Vagina (tissue), 2 donors: ENCODE measurements around the gene FETUB. TPM values are rescaled to one million over a fixed set of nuclear protein-coding genes. Genes with fewer than 3 reads are reported as not detected.
"Not testable (repeated sequence)": the region's sequence is repeated elsewhere in the genome, so short reads cannot be mapped to it uniquely, and the experiment has no call there.

Source experiments
- DNase-seq, 2 donors: peaks; one replicate each; pipeline ENCODE4 v3.0.0-alpha.2; 2017; ENCODE audit errors: extremely low spot score in 2 of 2
- H3K27ac ChIP-seq: fragments of 200-600 bp; sonication (generic); one replicate; pipeline ENCODE4 v1.5.1; 2019
- H3K27me3 ChIP-seq: fragments of 200-600 bp; sonication (generic); one replicate; pipeline ENCODE4 v1.5.1; 2019
- H3K36me3 ChIP-seq, 2 donors: fragments of 200-600 bp; sonication (generic); one replicate each; pipeline ENCODE4 v1.5.1; 2017 to 2019
- H3K4me1 ChIP-seq: fragments of 200-600 bp; sonication (generic); one replicate; pipeline ENCODE4 v1.5.1; 2019
- H3K4me3 ChIP-seq, 2 donors: fragments of 200-600 bp; sonication (generic); 1 replicate in 1 of 2; 2 replicates in 1 of 2; pipeline ENCODE4 v1.5.1; 2016 to 2019
- H3K9me3 ChIP-seq: fragments of 200-600 bp; sonication (generic); one replicate; pipeline ENCODE4 v1.5.1; 2019
- CTCF ChIP-seq, 3 experiments: fragments of 450-650 bp in 2 of 3; fragments of 200-600 bp in 1 of 3; sonication (generic) in 1 of 3; IDR thresholded peaks; one replicate each; pipeline ENCODE4 v1.5.1; 2017 to 2019; ENCODE audit warnings: antibody characterized with exemption in 3 of 3, mild to moderate bottlenecking in 2 of 3, moderate library complexity in 2 of 3
- POLR2A ChIP-seq, 2 donors: fragments of 450-650 bp; IDR thresholded peaks; one replicate each; pipeline ENCODE4 v1.6.1; 2017; ENCODE audit warnings: antibody characterized with exemption in 2 of 2, mild to moderate bottlenecking in 2 of 2, moderate library complexity in 2 of 2
- POLR2AphosphoS5 ChIP-seq, 2 donors: sonication (generic); formaldehyde crosslinking; IDR thresholded peaks; one replicate each; pipeline ENCODE4 v1.9.0; 2017; ENCODE audit warnings: antibody characterized with exemption in 2 of 2, mild to moderate bottlenecking in 2 of 2, low read depth in 1 of 2; ENCODE audit not compliant: insufficient read depth in 1 of 2
- intact Hi-C: fragments of 100-400 bp; cut with DNase I; formaldehyde crosslinking; loops from one replicate; pipeline ENCODE4 v1.15.1; 2023
- total RNA-seq: library from RNA; depleted of rRNA; stranded (reverse); fragments of >200 nt; gene quantifications from one replicate; pipeline ENCODE4 v1.2.3, GENCODE V29; 2016

FETUB gene
- total RNA-seq, 1 donor from 2014 or later = 3.7 TPM

DNA sequence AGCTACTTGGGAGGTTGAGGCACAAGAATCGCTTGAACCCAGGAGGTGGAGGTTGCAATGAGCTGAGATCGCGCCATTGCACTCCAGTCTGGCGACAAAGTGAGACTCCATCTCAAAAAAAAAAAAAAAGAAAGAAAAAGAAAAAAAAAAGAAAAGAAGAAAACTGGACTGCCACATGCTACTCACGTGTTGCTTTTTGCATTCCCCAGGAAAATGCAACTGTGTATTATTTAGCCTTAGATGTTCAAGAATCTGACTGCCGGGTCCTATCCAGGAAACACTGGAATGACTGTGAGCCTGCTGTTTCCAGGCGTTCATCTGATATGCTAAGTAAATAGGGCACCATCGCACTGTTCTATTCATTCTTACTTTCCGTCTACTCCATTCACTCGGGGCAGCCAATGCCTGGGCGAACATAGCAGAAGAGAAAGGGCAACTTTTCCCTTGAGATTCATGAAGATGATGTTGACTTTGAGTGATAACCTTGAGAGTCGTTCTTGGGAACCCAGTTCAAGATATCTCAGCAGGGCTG is 47.0 kb downstream of the FETUB start:
- intact Hi-C loops = no loop called here
- H3K4me1 ChIP-seq = no peaks in the 10 kb centered on the region
- no peaks in the 10 kb centered on the region for H3K9me3 ChIP-seq
- H3K4me3 ChIP-seq = no peak overlapping the region
- TF ChIP-seq POLR2AphosphoS5 (IDR thresholded peaks at IDR 0.05; ENCODE audit: insufficient read depth in 1 of 2, low read depth in 1 of 2) (no peak), CTCF (IDR thresholded peaks at IDR 0.05) (no peak), POLR2A (IDR thresholded peaks at IDR 0.05) (no peak)
- DNase-seq = no peak
- no peak overlapping the region for H3K27ac ChIP-seq
- H3K27me3 ChIP-seq = no peaks in the 10 kb centered on the region
- H3K36me3 ChIP-seq = no peaks in the 10 kb centered on the region

DNA sequence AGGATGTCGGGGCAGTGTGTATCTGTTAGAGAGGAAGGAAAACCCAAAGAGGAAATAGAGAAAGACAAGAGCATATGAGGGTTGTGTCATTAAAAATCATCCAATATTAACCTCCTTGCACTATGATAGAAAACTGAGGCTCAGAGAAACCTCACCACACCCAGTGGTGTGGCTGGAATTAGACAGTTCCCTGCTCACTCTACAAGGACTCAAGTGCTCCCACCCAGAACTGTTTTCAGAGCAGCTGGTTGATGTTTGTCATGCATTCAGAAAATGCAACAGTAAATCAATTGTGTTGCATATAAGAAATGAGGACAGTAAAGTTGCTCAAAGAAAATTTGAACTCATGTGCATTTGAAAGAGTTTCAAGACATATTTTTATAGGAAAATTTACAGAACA is 50.1 kb downstream of the FETUB start:
- H3K9me3 ChIP-seq, H3K4me3 ChIP-seq, H3K36me3 ChIP-seq, DNase-seq, intact Hi-C loops, H3K27me3 ChIP-seq, H3K4me1 ChIP-seq, H3K27ac ChIP-seq: not testable (repeated sequence)

DNA sequence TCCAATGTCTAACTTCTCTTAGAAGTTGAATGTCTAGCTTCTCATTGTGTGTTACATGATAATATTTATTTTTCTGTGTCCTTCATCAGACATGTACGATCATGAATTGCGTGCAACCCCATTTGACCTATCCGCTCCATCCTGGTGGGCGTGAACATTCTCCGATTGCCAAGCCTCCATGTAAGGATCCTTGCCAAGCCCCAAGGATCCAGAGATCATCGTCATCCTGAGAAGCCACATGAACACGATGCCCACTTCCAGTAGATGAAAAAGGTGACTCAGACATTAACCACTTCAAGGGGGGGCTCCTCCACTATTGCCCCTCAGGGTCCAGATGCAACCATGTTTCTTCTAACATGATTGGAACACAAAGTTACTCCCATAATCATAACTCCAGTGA is 51.5 kb downstream of the FETUB start:
- intact Hi-C loops = no loop called here
- H3K27ac ChIP-seq = no peak overlapping the region
- DNase-seq = no peak
- no peaks in the 10 kb centered on the region for H3K36me3 ChIP-seq
- TF ChIP-seq POLR2AphosphoS5 (IDR thresholded peaks at IDR 0.05; ENCODE audit: insufficient read depth in 1 of 2, low read depth in 1 of 2) = no peak
- TF ChIP-seq CTCF (IDR thresholded peaks at IDR 0.05) = no peak
- no peak for TF ChIP-seq POLR2A (IDR thresholded peaks at IDR 0.05)
- no peaks in the 10 kb centered on the region for H3K4me1 ChIP-seq
- no peaks in the 10 kb centered on the region for H3K9me3 ChIP-seq
- H3K4me3 ChIP-seq = no peak overlapping the region
- no peaks in the 10 kb centered on the region for H3K27me3 ChIP-seq

DNA sequence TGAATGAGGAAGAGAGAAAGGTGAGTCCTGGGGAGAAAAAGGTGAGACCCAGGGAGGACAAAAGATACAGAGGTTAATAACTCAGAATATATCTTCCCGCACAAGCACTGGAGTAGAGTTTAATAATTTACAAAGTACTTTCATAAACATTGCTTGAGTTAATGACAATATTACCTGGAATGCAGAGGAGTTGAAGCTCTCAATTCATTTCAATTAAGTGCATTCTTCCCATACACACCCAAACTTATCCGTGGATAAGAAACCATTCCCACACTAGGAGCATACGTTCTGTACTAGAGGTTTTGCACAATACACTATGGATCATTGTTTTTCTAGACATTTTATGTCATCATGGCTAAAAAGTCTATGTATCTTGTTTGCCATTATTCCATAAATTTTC is 53.6 kb downstream of the FETUB start:
- Histone ChIP-seq H3K27me3 (no peaks in the 10 kb centered on the region), H3K4me1 (no peaks in the 10 kb centered on the region), H3K9me3 (no peaks in the 10 kb centered on the region), H3K4me3 (no peak overlapping the region), H3K27ac (no peak overlapping the region), H3K36me3 (no peaks in the 10 kb centered on the region)
- no peak for DNase-seq
- TF ChIP-seq CTCF (IDR thresholded peaks at IDR 0.05) (no peak), POLR2A (IDR thresholded peaks at IDR 0.05) (no peak), POLR2AphosphoS5 (IDR thresholded peaks at IDR 0.05; ENCODE audit: insufficient read depth in 1 of 2, low read depth in 1 of 2) (no peak)
- intact Hi-C loops = no loop called here

DNA sequence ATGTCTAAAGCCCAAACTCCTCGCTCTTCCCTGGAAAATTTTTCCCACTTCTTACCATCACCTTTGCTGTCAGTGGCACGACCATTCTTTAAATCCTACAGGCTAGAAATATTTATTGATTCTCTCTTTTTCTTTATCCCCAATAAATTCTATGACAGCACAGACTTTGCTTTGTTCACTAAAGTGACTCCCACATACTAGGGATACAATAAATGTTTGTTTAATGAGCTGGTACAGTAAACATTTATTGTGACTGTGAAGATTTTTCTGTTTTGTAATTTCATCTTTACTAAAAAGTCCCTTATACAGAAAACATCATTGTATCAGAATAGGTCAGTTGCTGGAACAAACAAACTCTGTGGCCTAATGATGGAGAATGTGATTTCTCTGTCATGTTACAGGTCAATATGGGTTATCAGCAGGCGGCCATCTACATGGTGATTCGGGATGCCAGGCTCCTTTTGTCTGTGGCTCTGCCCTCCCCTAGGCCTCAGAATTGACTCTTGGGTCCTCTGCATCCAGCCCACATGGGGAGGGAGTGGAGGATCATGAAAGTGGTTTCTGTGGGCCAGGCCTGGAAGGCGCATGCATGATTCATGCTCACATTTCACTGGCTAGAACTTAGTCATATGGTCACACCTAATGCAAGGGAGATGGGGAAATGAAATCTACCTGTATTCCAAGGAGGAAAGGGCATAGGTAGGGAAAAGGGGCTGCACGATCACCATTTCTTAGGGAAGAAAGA is 54.3 kb downstream of the FETUB start:
- H3K27ac ChIP-seq = no peak overlapping the region
- no peak for TF ChIP-seq CTCF (IDR thresholded peaks at IDR 0.05)
- no peak for TF ChIP-seq POLR2AphosphoS5 (IDR thresholded peaks at IDR 0.05; ENCODE audit: insufficient read depth in 1 of 2, low read depth in 1 of 2)
- TF ChIP-seq POLR2A (IDR thresholded peaks at IDR 0.05) = no peak
- intact Hi-C loops = no loop called here
- H3K4me1 ChIP-seq = no peaks in the 10 kb centered on the region
- H3K36me3 ChIP-seq = no peaks in the 10 kb centered on the region
- no peaks in the 10 kb centered on the region for H3K9me3 ChIP-seq
- H3K4me3 ChIP-seq = no peak overlapping the region
- no peak for DNase-seq
- H3K27me3 ChIP-seq = no peaks in the 10 kb centered on the region
